SK-N-SH (cell line): ENCODE results near the gene ACAP2. TPM values are rescaled to one million over a fixed set of nuclear protein-coding genes. Genes with fewer than 3 reads are reported as not detected.

Experiments
- CTCF ChIA-PET: fragments of 300-600, 350-600 bp; formaldehyde crosslinking; extraction: SDS; loops from one replicate; lab custom pipeline; 2021; lab: Yijun Ruan, JAX
- POLR2A ChIA-PET: fragments of 350-600 bp; sonication (Branson Sonifier 250); formaldehyde crosslinking; extraction: SDS; loops from one replicate; lab custom pipeline; 2020; ENCODE audit warnings: antibody characterized with exemption, inconsistent platforms; lab: Yijun Ruan, JAX
- DNase-seq: peaks from one replicate; pipeline ENCODE4 v3.0.0; 2012
- H2AFZ ChIP-seq: fragments of 200-600 bp; sonication (generic); 2 replicates; pipeline ENCODE4 v1.8.1; 2016; ENCODE audit warnings: antibody characterized with exemption, mild to moderate bottlenecking, low read depth
- H3F3A ChIP-seq: fragments of 200-600 bp; sonication (generic); replicated peaks from 2 replicates; pipeline ENCODE3; 2016; ENCODE audit warnings: antibody characterized with exemption, mild to moderate bottlenecking; ENCODE audit not compliant: insufficient read depth
- H3K27ac ChIP-seq, 2 experiments: fragments of 200-500 bp in 1 of 2; fragments of 200-600 bp in 1 of 2; sonication (Bioruptor generic) in 1 of 2; sonication (generic), shearing (Covaris generic) in 1 of 2; 2 replicates each; pipeline versions ENCODE4 v1.5.1 to v1.6.1; 2014 to 2016; ENCODE audit warnings: low read depth in 2 of 2, inconsistent platforms in 1 of 2, low read length in 1 of 2, mild to moderate bottlenecking in 1 of 2, mixed read lengths in 1 of 2
- H3K27me3 ChIP-seq: fragments of 200-600 bp; sonication (generic), shearing (Covaris generic); 2 replicates; pipeline ENCODE4 v1.6.1; 2016; ENCODE audit warnings: mixed run types; ENCODE audit not compliant: insufficient read depth
- H3K36me3 ChIP-seq, 2 experiments: fragments of 200-500 bp in 1 of 2; fragments of 200-600 bp in 1 of 2; sonication (Bioruptor generic) in 1 of 2; sonication (generic) in 1 of 2; replicated peaks in 1 of 2; 2 replicates each; pipeline versions ENCODE3 to v1.5.1; 2014 to 2016; ENCODE audit warnings: low read length in 1 of 2, mild to moderate bottlenecking in 1 of 2; ENCODE audit not compliant: insufficient read depth in 2 of 2, control insufficient read depth in 1 of 2
- H3K4me1 ChIP-seq, 2 experiments: fragments of 200-500 bp in 1 of 2; fragments of 200-600 bp in 1 of 2; sonication (Bioruptor generic) in 1 of 2; sonication (generic), shearing (Covaris generic) in 1 of 2; 2 replicates each; pipeline versions ENCODE4 v1.5.1 to v1.6.1; 2014 to 2016; ENCODE audit warnings: low read depth in 1 of 2, low read length in 1 of 2, mixed run types in 1 of 2; ENCODE audit not compliant: insufficient read depth in 2 of 2, control insufficient read depth in 1 of 2
- H3K4me2 ChIP-seq: fragments of 200-600 bp; sonication (generic), shearing (Covaris generic); 2 replicates; pipeline ENCODE4 v1.6.1; 2017; ENCODE audit warnings: mixed run types
- H3K4me3 ChIP-seq, 2 experiments: fragments of 200-500 bp in 1 of 2; fragments of 200-600 bp in 1 of 2; sonication (Bioruptor generic) in 1 of 2; sonication (generic), shearing (Covaris generic) in 1 of 2; 2 replicates each; pipeline versions ENCODE4 v1.5.1 to v1.8.1; 2014 to 2016; ENCODE audit warnings: low read depth in 2 of 2, inconsistent platforms in 1 of 2, low read length in 1 of 2, mild to moderate bottlenecking in 1 of 2, mixed read lengths in 1 of 2, moderate library complexity in 1 of 2
- H3K79me2 ChIP-seq: fragments of 200-600 bp; sonication (generic); 2 replicates; pipeline ENCODE4 v1.8.1; 2017; ENCODE audit warnings: mild to moderate bottlenecking; ENCODE audit not compliant: insufficient read depth
- H3K9ac ChIP-seq: fragments of 200-600 bp; sonication (generic); 2 replicates; pipeline ENCODE4 v1.6.1; 2017; ENCODE audit warnings: mixed run types
- H3K9me2 ChIP-seq: fragments of 200-600 bp; sonication (generic); 2 replicates; pipeline ENCODE4 v1.6.1; 2017; ENCODE audit warnings: mixed run types
- H3K9me3 ChIP-seq: fragments of 200-600 bp; sonication (generic); 2 replicates; pipeline ENCODE4 v1.6.1; 2017; ENCODE audit warnings: mixed run types, mild to moderate bottlenecking, moderate library complexity
- H4K20me1 ChIP-seq: fragments of 200-600 bp; sonication (generic); 2 replicates; pipeline ENCODE4 v1.6.1; 2017; ENCODE audit warnings: mild to moderate bottlenecking, mixed run types; ENCODE audit not compliant: insufficient read depth
- CHD2 ChIP-seq: fragments of 150-350 bp; IDR thresholded peaks from 2 replicates; pipeline ENCODE4 v1.6.1; 2018; ENCODE audit warnings: low read length; ENCODE audit not compliant: partially characterized antibody
- ELF1 ChIP-seq: IDR thresholded peaks from 2 replicates; pipeline ENCODE4 v1.4.0; 2012
- FOSL2 ChIP-seq: IDR thresholded peaks from 2 replicates; pipeline ENCODE4 v1.4.0; 2012; ENCODE audit warnings: low read depth, mild to moderate bottlenecking, moderate library complexity, borderline replicate concordance
- GABPA ChIP-seq: IDR thresholded peaks from 2 replicates; pipeline ENCODE4 v1.4.0; 2012; ENCODE audit warnings: low read depth, mild to moderate bottlenecking
- IRF3 ChIP-seq: fragments of 150-350 bp; IDR thresholded peaks from 2 replicates; pipeline ENCODE4 v1.6.1; 2016; ENCODE audit warnings: mild to moderate bottlenecking, low read depth, low read length
- MXI1 ChIP-seq: IDR thresholded peaks from 2 replicates; pipeline ENCODE4 v1.6.1; 2012; ENCODE audit warnings: mild to moderate bottlenecking, low read depth, low read length, improper control_type of control experiment
- POLR2AphosphoS5 ChIP-seq: IDR thresholded peaks from 2 replicates; pipeline ENCODE4 v1.6.1; 2012; ENCODE audit warnings: low read depth, low read length
- RCOR1 ChIP-seq: fragments of 150-350 bp; IDR thresholded peaks from 2 replicates; pipeline ENCODE4 v1.6.1; 2017; ENCODE audit warnings: antibody characterized with exemption, low read length
- RXRA ChIP-seq: IDR thresholded peaks from 2 replicates; pipeline ENCODE4 v1.4.0; 2012; ENCODE audit warnings: low read depth, mild to moderate bottlenecking, borderline replicate concordance
- SIN3A ChIP-seq: IDR thresholded peaks from 2 replicates; pipeline ENCODE4 v1.6.1; 2012; ENCODE audit warnings: low read depth, mild to moderate bottlenecking, low read length, moderate library complexity, borderline replicate concordance
- SMC3 ChIP-seq: IDR thresholded peaks from 2 replicates; pipeline ENCODE4 v1.6.1; 2012; ENCODE audit warnings: low read depth, low read length, improper control_type of control experiment
- TAF1 ChIP-seq: IDR thresholded peaks from 2 replicates; pipeline ENCODE4 v1.6.1; 2012; ENCODE audit warnings: low read depth, mild to moderate bottlenecking, low read length, moderate library complexity, borderline replicate concordance
- TCF12 ChIP-seq: IDR thresholded peaks from 2 replicates; pipeline ENCODE4 v1.4.0; 2012
- USF1 ChIP-seq: IDR thresholded peaks from 2 replicates; pipeline ENCODE4 v1.4.0; 2012; ENCODE audit warnings: low read depth, borderline replicate concordance
- WGBS: methylation state at CpG from one replicate; pipeline ENCODE4 v1.1.6; 2017; ENCODE audit warnings: low lambda C conversion rate; 5-methylcytosine and 5-hydroxymethylcytosine counted together
- polyA plus RNA-seq, 3 experiments: library from polyadenylated mRNA; depleted of rRNA; stranded (reverse); fragments of >200 nt; gene quantifications; 2 replicates each; pipeline ENCODE4 v1.2.3, GENCODE V29; 2012
- TF ChIP-seq, protein P1 (sequence below): fragments of 150-350 bp; IDR thresholded peaks from 2 replicates; pipeline ENCODE4 v1.6.1; 2017; ENCODE audit warnings: antibody characterized with exemption, low read length, low read depth, borderline replicate concordance
- TF ChIP-seq, protein P2 (sequence below): IDR thresholded peaks from 2 replicates; pipeline ENCODE4 v1.4.0; 2012; ENCODE audit warnings: low read depth, borderline replicate concordance

Gene ACAP2
- polyA plus RNA-seq, 1 of the 3 experiments (the other 2 are of a cell fraction) = 6.8 TPM

- no peak for TF ChIP-seq USF1
- no peak for TF ChIP-seq RCOR1
- no peak for TF ChIP-seq TCF12
- TF ChIP-seq POLR2AphosphoS5 = no peak
- TF ChIP-seq TAF1 = no peak
- no peak for TF ChIP-seq SIN3A
- TF ChIP-seq, protein P1, sequence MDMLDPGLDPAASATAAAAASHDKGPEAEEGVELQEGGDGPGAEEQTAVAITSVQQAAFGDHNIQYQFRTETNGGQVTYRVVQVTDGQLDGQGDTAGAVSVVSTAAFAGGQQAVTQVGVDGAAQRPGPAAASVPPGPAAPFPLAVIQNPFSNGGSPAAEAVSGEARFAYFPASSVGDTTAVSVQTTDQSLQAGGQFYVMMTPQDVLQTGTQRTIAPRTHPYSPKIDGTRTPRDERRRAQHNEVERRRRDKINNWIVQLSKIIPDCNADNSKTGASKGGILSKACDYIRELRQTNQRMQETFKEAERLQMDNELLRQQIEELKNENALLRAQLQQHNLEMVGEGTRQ = no peak
- TF ChIP-seq RXRA = no peak
- TF ChIP-seq ELF1 = no peak
These were observed 201.9 kb downstream of the ACAP2 start (continued) for GRCh38 chr3:195240939-195241338.

DNA sequence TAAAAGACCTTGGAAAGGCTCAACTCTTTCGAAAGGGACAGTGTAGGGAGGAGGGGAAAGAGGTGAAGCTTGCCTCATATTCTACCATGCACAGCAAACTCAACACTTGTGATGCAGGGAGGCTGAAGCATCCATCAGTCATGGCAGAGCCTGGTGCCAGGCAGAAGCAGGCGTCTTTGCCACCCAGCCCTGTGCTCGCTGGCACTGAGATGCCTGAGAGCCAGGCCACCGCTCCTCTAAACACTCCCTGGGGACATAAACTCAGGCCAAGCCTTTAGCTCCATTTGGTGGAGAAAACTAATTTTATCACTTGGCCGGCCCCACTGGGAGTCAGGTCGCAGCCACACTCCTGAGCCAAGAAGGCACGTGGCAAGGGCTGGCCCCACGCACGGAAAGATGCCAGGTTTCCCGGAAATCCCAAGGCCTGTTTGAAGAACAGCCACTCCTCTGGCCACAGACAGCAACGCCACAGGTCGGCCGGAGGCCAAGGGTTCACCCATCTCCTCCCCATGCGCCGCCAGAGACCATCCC is 202.6 kb downstream of the ACAP2 start:
- POLR2A ChIA-PET = no interaction called here

More for the DNA sequence above, 202.6 kb downstream of the ACAP2 start:
- no peak overlapping the region for H3K4me2 ChIP-seq
- 93% methylated on average over 7 of the region's 15 CpGs for WGBS
- no peak overlapping the region for H3K9ac ChIP-seq
- CTCF ChIA-PET = interaction anchor here (0.6 to 3.6 kb wide), 4 partner anchors 12 to 557 kb away, joined by 3 to 16 read pairs (median 4); no protein-coding TSS in a partner anchor
- H3K27ac ChIP-seq = peak overlapping the region in 1 of 2 experiments; percentile 23; a peak in 1 of 4 replicates
- H3K9me2 ChIP-seq = no peaks in the 10 kb centered on the region
- H3K36me3 ChIP-seq = no peaks in the 10 kb centered on the region
- no peak overlapping the region for H3K4me3 ChIP-seq
- H3K27me3 ChIP-seq = no peaks in the 10 kb centered on the region
- H4K20me1 ChIP-seq = no peaks in the 10 kb centered on the region
- peaks cover 28% of the 10 kb centered on the region; the same call in 1 of the 2 replicates for H3K79me2 ChIP-seq
- TF ChIP-seq USF1 (no peak), FOSL2 (no peak), TAF1 (no peak), MXI1 (no peak), CHD2 (no peak), SMC3 (no peak), GABPA (no peak), IRF3 (no peak)
- TF ChIP-seq, protein P1 = no peak
- TF ChIP-seq, protein P2, sequence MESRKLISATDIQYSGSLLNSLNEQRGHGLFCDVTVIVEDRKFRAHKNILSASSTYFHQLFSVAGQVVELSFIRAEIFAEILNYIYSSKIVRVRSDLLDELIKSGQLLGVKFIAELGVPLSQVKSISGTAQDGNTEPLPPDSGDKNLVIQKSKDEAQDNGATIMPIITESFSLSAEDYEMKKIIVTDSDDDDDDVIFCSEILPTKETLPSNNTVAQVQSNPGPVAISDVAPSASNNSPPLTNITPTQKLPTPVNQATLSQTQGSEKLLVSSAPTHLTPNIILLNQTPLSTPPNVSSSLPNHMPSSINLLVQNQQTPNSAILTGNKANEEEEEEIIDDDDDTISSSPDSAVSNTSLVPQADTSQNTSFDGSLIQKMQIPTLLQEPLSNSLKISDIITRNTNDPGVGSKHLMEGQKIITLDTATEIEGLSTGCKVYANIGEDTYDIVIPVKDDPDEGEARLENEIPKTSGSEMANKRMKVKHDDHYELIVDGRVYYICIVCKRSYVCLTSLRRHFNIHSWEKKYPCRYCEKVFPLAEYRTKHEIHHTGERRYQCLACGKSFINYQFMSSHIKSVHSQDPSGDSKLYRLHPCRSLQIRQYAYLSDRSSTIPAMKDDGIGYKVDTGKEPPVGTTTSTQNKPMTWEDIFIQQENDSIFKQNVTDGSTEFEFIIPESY = no peak
- H3F3A ChIP-seq = no peaks in the 10 kb centered on the region
- H3K4me1 ChIP-seq = peaks cover 0 to 44% of the 10 kb centered on the region in 2 experiments; a peak in 2 of 4 replicates
- DNase-seq = no peak
- no peaks in the 10 kb centered on the region for H3K9me3 ChIP-seq
- no peak overlapping the region for H2AFZ ChIP-seq
